WI38 (cell line): ENCODE results near the gene DCAF11.

ENCODE experiments used
- H3K4me3 ChIP-seq: 2 replicates; pipeline ENCODE4 v1.5.1; 2011; ENCODE audit warnings: low read depth, mild to moderate bottlenecking, control low read depth, low read length
- CTCF ChIP-seq: IDR thresholded peaks from 2 replicates; pipeline ENCODE4 v1.5.1; 2012; ENCODE audit warnings: low read depth, mild to moderate bottlenecking, control low read depth, low read length

DCAF11 gene

GRCh38 chr14:24172871-24173281, 58.3 kb downstream of the DCAF11 start:
- TF ChIP-seq CTCF: no peak
- H3K4me3 ChIP-seq: no peak overlapping the region
